H1 (cell line): Measurements from ENCODE around the gene STEAP4.

ENCODE experiments used
- CEBPB ChIP-seq: IDR thresholded peaks from 2 replicates; pipeline ENCODE4 v1.6.1; 2012; ENCODE audit warnings: low read depth, low read length
- CHD1 ChIP-seq: IDR thresholded peaks from 2 replicates; pipeline ENCODE4 v1.6.1; 2012; ENCODE audit warnings: low read depth, low read length, improper control_type of control experiment
- CTCF ChIP-seq, 3 experiments: IDR thresholded peaks; 1 replicate in 2 of 3; 2 replicates in 1 of 3; pipeline versions ENCODE4 v1.5.1 to v1.6.1; 2011; ENCODE audit warnings: low read length in 3 of 3, mild to moderate bottlenecking in 3 of 3, inconsistent platforms in 2 of 3, low read depth in 1 of 3, moderate library complexity in 1 of 3; ENCODE audit not compliant: insufficient read depth in 1 of 3; ENCODE audit errors: control extremely low read depth in 1 of 3
- EGR1 ChIP-seq: IDR thresholded peaks from 2 replicates; pipeline ENCODE4 v1.6.1; 2011; ENCODE audit warnings: low read depth, low read length, borderline replicate concordance
- GTF2F1 ChIP-seq: IDR thresholded peaks from 2 replicates; pipeline ENCODE4 v1.6.1; 2012; ENCODE audit warnings: low read depth, low read length, improper control_type of control experiment, borderline replicate concordance
- HDAC2 ChIP-seq, 2 experiments: fragments of 300-600 bp in 1 of 2; sonication (generic) in 1 of 2; IDR thresholded peaks; 2 replicates each; pipeline ENCODE4 v1.6.1; 2011 to 2012; ENCODE audit warnings: low read depth in 2 of 2, low read length in 2 of 2, mild to moderate bottlenecking in 2 of 2, moderate library complexity in 2 of 2, borderline replicate concordance in 1 of 2, inconsistent platforms in 1 of 2
- KDM5A ChIP-seq: fragments of 200-600 bp; IDR thresholded peaks from 2 replicates; pipeline ENCODE4 v1.7.1; 2012; ENCODE audit warnings: mild to moderate bottlenecking, low read length, inconsistent platforms, mixed read lengths
- PHF8 ChIP-seq: fragments of 200-600 bp; sonication (generic); conservative IDR thresholded peaks from 2 replicates; pipeline ENCODE4 v1.7.1; 2012; ENCODE audit warnings: low read depth, mild to moderate bottlenecking, inconsistent platforms, low read length, moderate library complexity
- POLR2AphosphoS5 ChIP-seq: IDR thresholded peaks from 2 replicates; pipeline ENCODE4 v1.6.1; 2011; ENCODE audit warnings: low read depth, low read length
- RAD21 ChIP-seq, 2 experiments: IDR thresholded peaks in 1 of 2; conservative IDR thresholded peaks in 1 of 2; 2 replicates each; pipeline ENCODE4 v1.6.1; 2011; ENCODE audit warnings: low read depth in 2 of 2, low read length in 2 of 2, improper control_type of control experiment in 1 of 2, inconsistent platforms in 1 of 2, mild to moderate bottlenecking in 1 of 2, moderate library complexity in 1 of 2
- RFX5 ChIP-seq: IDR thresholded peaks from 2 replicates; pipeline ENCODE4 v1.6.1; 2011; ENCODE audit warnings: low read depth, low read length, improper control_type of control experiment, borderline replicate concordance
- TBP ChIP-seq: IDR thresholded peaks from 2 replicates; pipeline ENCODE4 v1.6.1; 2011; ENCODE audit warnings: low read depth, low read length, improper control_type of control experiment
- USF2 ChIP-seq: IDR thresholded peaks from 2 replicates; pipeline ENCODE4 v1.6.1; 2011; ENCODE audit warnings: low read length, improper control_type of control experiment

- TF ChIP-seq RAD21 (IDR thresholded peaks at IDR 0.05 in 1 of 2, conservative IDR thresholded peaks at IDR 0.05 in 1 of 2; ENCODE audit: low read depth in 2 of 2, low read length in 2 of 2) (no peak), KDM5A (no peak), RFX5 (no peak), CEBPB (no peak), CTCF (IDR thresholded peaks at IDR 0.05; ENCODE audit: control extremely low read depth in 1 of 3, insufficient read depth in 1 of 3, low read depth in 1 of 3, low read length in 3 of 3) (no peak), HDAC2 (IDR thresholded peaks at IDR 0.05; ENCODE audit: borderline replicate concordance in 1 of 2, low read depth in 2 of 2, low read length in 2 of 2) (no peak), POLR2AphosphoS5 (no peak), CHD1 (no peak), EGR1 (no peak), PHF8 (no peak), USF2 (no peak), TBP (no peak), GTF2F1 (no peak)
Measured at GRCh38 chr7:88278881-88279280, 27.8 kb downstream of the STEAP4 start.
